Transverse colon (tissue), 4 donors: ENCODE data around the gene LAMA4. TPM values are rescaled to one million over a fixed set of nuclear protein-coding genes. Genes with fewer than 3 reads are reported as not detected.

Experiments
- DNase-seq: peaks from one replicate; pipeline ENCODE4 v3.0.0-alpha.2; 2019
- H3K27ac ChIP-seq, 4 donors: fragments of 200-600 bp; sonication (generic); 2 replicates each; pipeline ENCODE4 v1.5.1; 2016 to 2018; ENCODE audit warnings: inconsistent platforms in 4 of 4
- H3K27me3 ChIP-seq: fragments of 200-600 bp; sonication (generic); 2 replicates; pipeline ENCODE4 v1.5.1; 2017; ENCODE audit warnings: inconsistent platforms
- H3K36me3 ChIP-seq, 4 donors: fragments of 200-600 bp; sonication (generic); 2 replicates each; pipeline ENCODE4 v1.5.1; 2017 to 2019; ENCODE audit warnings: inconsistent platforms in 4 of 4
- H3K4me1 ChIP-seq, 4 donors: fragments of 200-600 bp; sonication (generic); 2 replicates each; pipeline ENCODE4 v1.5.1; 2017 to 2020; ENCODE audit warnings: inconsistent platforms in 4 of 4
- H3K4me3 ChIP-seq, 4 donors: fragments of 200-600 bp; sonication (generic); 1 replicate in 1 of 4; 2 replicates in 3 of 4; pipeline versions ENCODE4 v1.5.1 to v1.6.1; 2017 to 2019; ENCODE audit warnings: inconsistent platforms in 4 of 4
- H3K9me3 ChIP-seq, 2 donors: fragments of 200-600 bp; sonication (generic); 2 replicates each; pipeline ENCODE4 v1.5.1; 2017 to 2019; ENCODE audit warnings: inconsistent platforms in 2 of 2
- EP300 ChIP-seq: sonication (generic); formaldehyde crosslinking; IDR thresholded peaks from one replicate; pipeline ENCODE4 v1.6.1; 2017; ENCODE audit warnings: antibody characterized with exemption, low read depth
- POLR2A ChIP-seq: fragments of 450-650 bp; IDR thresholded peaks from one replicate; pipeline ENCODE4 v1.6.1; 2016; ENCODE audit warnings: antibody characterized with exemption, mild to moderate bottlenecking, moderate library complexity
- POLR2AphosphoS5 ChIP-seq, 3 donors: sonication (generic); formaldehyde crosslinking; IDR thresholded peaks; one replicate each; pipeline ENCODE4 v1.6.1; 2016; ENCODE audit warnings: antibody characterized with exemption in 3 of 3
- WGBS, 2 donors: methylation state at CpG; one replicate each; pipeline ENCODE4 v1.1.5; 2018; ENCODE audit warnings: low coverage in 1 of 2; 5-methylcytosine and 5-hydroxymethylcytosine counted together
- in situ Hi-C, 4 donors: fragments of 200-750 bp; cut with MboI; loops; one replicate each; pipeline versions ENCODE4 v1.15.0 to v1.15.1; 2017; ENCODE audit warnings: low sequenced_read_pairs in 3 of 4, low pct_ligation_motif_present in 1 of 4, low pct_unique_long_range_greater_than_20kb in 1 of 4
- intact Hi-C: fragments of 100-400 bp; cut with DNase I; formaldehyde crosslinking; loops from one replicate; pipeline ENCODE4 v1.15.1; 2023; ENCODE audit warnings: low total_unique reads
- total RNA-seq, 4 donors: library from RNA; depleted of rRNA; stranded (reverse); fragments of >200 nt; gene quantifications; one replicate each; pipeline ENCODE4 v1.1.0, GENCODE V29; 2016
- TF ChIP-seq, protein P1 (sequence below), 5 experiments: fragments of 200-600 bp in 3 of 5; fragments of 450-650 bp in 2 of 5; sonication (generic) in 3 of 5; IDR thresholded peaks; 1 replicate in 2 of 5; 2 replicates in 3 of 5; pipeline ENCODE4 v1.5.1; 2016 to 2017; ENCODE audit warnings: antibody characterized with exemption in 5 of 5, inconsistent platforms in 3 of 5, mild to moderate bottlenecking in 2 of 5, moderate library complexity in 1 of 5

LAMA4 gene
- total RNA-seq, 4 donors from 2014 or later = 27.3 to 54.9 (median 40.1) TPM

DNA sequence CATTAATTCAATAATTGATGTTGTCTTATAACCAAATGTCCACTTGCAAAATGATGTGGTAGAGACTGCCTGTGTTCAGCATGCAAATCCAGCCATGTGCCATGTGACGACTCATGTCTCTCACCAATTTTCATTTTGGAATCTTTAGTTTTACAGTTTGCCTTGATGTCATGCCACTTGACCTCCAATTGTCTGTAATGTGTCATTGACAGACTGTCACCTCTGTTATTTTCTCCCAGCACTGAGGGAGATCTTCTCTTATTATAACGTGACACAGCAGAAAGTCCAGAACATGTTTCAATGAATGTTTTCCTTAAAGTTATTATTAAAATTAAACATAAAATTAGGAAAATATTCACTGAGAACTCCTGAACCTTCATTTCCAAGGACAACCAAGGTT lies 56.7 kb downstream of the LAMA4 start:
- WGBS, 2 donors = 91 to 100% methylated on average over 2 of the region's 2 CpGs
- intact Hi-C loops (loop anchor here (10.0 kb wide), 1 partner anchor 57 kb away; the partner anchor contains the start of gene LAMA4), in situ Hi-C loops (loop anchor here in 2 of 4 donors (25.0 kb wide), 1 partner anchor 1715 kb away; no protein-coding TSS in a partner anchor)
- H3K27me3 ChIP-seq = no peaks in the 10 kb centered on the region
- DNase-seq = no peak
- peaks cover 0 to 3% (median under 1%) of the 10 kb centered on the region in 4 donors for H3K4me1 ChIP-seq
- TF ChIP-seq POLR2A = no peak
- TF ChIP-seq, protein P1, sequence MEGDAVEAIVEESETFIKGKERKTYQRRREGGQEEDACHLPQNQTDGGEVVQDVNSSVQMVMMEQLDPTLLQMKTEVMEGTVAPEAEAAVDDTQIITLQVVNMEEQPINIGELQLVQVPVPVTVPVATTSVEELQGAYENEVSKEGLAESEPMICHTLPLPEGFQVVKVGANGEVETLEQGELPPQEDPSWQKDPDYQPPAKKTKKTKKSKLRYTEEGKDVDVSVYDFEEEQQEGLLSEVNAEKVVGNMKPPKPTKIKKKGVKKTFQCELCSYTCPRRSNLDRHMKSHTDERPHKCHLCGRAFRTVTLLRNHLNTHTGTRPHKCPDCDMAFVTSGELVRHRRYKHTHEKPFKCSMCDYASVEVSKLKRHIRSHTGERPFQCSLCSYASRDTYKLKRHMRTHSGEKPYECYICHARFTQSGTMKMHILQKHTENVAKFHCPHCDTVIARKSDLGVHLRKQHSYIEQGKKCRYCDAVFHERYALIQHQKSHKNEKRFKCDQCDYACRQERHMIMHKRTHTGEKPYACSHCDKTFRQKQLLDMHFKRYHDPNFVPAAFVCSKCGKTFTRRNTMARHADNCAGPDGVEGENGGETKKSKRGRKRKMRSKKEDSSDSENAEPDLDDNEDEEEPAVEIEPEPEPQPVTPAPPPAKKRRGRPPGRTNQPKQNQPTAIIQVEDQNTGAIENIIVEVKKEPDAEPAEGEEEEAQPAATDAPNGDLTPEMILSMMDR (IDR thresholded peaks at IDR 0.05) = no peak
- no peak for TF ChIP-seq EP300
- TF ChIP-seq POLR2AphosphoS5 (IDR thresholded peaks at IDR 0.05) = no peak
- no peak overlapping the region for H3K4me3 ChIP-seq
- H3K36me3 ChIP-seq = no peaks in the 10 kb centered on the region
- no peaks in the 10 kb centered on the region for H3K9me3 ChIP-seq
- no peak overlapping the region for H3K27ac ChIP-seq

DNA sequence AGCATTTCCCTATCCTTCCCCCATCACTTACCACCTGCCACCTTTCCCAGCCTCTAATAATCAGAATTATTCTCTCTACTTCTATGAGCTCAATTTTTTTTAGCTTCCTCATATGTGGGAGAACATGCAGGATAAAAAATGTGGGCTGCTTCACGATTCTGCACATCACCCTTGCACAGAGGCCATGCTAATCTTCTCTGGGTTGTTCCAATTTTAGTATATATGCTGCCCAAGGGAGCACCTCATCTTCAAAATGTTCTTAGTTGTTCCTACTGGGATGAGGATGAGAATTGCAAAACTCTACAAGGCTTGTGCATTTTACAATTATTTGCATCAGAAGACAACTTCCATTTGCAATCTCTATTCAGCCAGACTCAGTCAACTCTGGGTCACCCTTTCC lies 58.1 kb downstream of the LAMA4 start:
- H3K4me1 ChIP-seq = peaks cover 0 to 3% (median 0%) of the 10 kb centered on the region in 4 donors
- DNase-seq = no peak
- in situ Hi-C loops = loop anchor here in 2 of 4 donors (25.0 kb wide), 1 partner anchor 1716 kb away; no protein-coding TSS in a partner anchor
- TF ChIP-seq POLR2AphosphoS5 (IDR thresholded peaks at IDR 0.05) (no peak), POLR2A (no peak), EP300 (no peak)
- TF ChIP-seq, protein P1 (IDR thresholded peaks at IDR 0.05) = no peak
- no peaks in the 10 kb centered on the region for H3K36me3 ChIP-seq
- H3K27ac ChIP-seq = no peak overlapping the region
- intact Hi-C loops = loop anchor here (10.0 kb wide), 1 partner anchor 58 kb away; the partner anchor contains the start of gene LAMA4
- WGBS, 2 donors = 40 to 70% methylated on average over 1 of the region's 1 CpG
- H3K4me3 ChIP-seq = no peak overlapping the region
- H3K9me3 ChIP-seq = no peaks in the 10 kb centered on the region
- H3K27me3 ChIP-seq = no peaks in the 10 kb centered on the region

DNA sequence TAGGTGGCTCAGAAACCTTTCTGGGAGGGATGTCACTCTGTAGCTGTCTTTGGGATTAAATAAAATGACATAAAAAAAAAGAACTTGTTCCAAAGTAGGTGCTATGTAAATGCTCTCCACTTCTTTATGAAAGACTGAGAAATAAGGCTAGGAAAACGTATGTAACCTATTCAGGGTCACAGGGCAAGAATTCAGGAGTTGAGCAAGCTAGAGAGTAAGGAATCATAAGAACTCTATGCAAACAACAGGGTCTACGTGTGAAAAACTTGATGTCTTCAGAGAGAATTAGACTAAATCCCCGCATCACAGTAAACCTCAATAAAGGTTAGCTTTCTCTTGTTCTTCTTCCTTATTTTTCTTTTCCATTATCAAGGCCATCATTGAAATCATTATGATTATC lies 59.2 kb downstream of the LAMA4 start:
- Histone ChIP-seq H3K27me3 (no peaks in the 10 kb centered on the region), H3K27ac (no peak overlapping the region), H3K9me3 (no peaks in the 10 kb centered on the region), H3K4me1 (peaks cover 0 to 3% (median 0%) of the 10 kb centered on the region in 4 donors), H3K36me3 (no peaks in the 10 kb centered on the region), H3K4me3 (no peak overlapping the region)
- intact Hi-C loops = loop anchor here (10.0 kb wide), 1 partner anchor 60 kb away; the partner anchor contains the start of gene LAMA4
- WGBS, 2 donors = 73 to 81% methylated on average over 3 of the region's 3 CpGs
- in situ Hi-C loops = loop anchor here in 2 of 4 donors (25.0 kb wide), 1 partner anchor 1717 kb away; no protein-coding TSS in a partner anchor
- no peak for DNase-seq
- TF ChIP-seq, protein P1 (IDR thresholded peaks at IDR 0.05) = no peak
- TF ChIP-seq POLR2A (no peak), EP300 (no peak)

DNA sequence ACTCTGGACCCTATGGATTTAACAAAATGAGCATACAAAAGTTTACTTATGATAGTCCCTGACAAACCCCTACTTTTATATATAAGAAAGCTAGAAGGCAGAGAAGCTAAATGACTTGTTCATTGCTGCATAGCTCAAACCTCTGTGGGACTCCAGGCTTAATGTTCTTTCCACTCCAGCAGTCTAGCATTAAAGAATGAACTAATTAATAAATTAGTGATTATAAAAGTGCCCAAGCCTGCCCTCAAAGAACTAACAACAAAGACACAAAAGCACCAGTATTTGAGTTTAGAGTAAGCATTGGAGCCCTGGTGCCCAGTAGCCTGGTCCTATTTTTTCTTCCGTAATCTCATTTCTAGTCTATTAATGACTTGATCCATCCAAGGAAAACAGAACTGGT lies 59.9 kb downstream of the LAMA4 start:
- intact Hi-C loops = loop anchor here (10.0 kb wide), 1 partner anchor 60 kb away; the partner anchor contains the start of gene LAMA4
- 93 to 100% methylated on average over 1 of the region's 1 CpG for whole genome bisulfite sequencing, 2 donors
- TF ChIP-seq EP300 (no peak), POLR2A (no peak), POLR2AphosphoS5 (IDR thresholded peaks at IDR 0.05) (no peak)
- TF ChIP-seq, protein P1 (IDR thresholded peaks at IDR 0.05) = no peak
- in situ Hi-C loops = loop anchor here in 2 of 4 donors (25.0 kb wide), 1 partner anchor 1718 kb away; no protein-coding TSS in a partner anchor
- no peak overlapping the region for H3K27ac ChIP-seq
- no peak for DNase-seq
- no peaks in the 10 kb centered on the region for H3K9me3 ChIP-seq
- no peaks in the 10 kb centered on the region for H3K36me3 ChIP-seq
- no peak overlapping the region for H3K4me3 ChIP-seq
- no peaks in the 10 kb centered on the region for H3K27me3 ChIP-seq
- peaks cover 0 to 5% (median 2%) of the 10 kb centered on the region in 4 donors for H3K4me1 ChIP-seq
